Measurements from ENCODE around the gene RAD18.

Gene RAD18

DNA sequence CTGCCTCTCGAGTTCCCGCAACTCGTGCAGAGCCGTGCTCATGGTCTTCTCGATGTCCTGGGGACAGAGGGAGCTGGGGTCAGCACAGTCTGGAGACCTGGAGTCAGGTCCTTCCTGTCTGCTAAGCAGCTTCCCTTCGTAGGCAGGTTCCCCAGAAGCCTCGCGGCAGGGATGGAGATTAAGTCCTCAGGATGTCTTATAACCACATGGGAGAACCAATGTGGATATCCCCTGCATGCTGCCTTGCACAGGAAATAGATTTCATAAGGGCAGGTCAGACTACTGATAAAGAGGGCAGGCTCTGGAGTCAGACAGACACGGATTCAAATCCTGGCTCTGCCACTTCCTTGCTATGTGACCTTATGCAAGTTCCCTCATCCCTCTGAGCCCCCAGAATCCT, 22.6 kb upstream of the RAD18 start:
- no peak for DNase-seq (ENCODE audit: low read depth)

DNA sequence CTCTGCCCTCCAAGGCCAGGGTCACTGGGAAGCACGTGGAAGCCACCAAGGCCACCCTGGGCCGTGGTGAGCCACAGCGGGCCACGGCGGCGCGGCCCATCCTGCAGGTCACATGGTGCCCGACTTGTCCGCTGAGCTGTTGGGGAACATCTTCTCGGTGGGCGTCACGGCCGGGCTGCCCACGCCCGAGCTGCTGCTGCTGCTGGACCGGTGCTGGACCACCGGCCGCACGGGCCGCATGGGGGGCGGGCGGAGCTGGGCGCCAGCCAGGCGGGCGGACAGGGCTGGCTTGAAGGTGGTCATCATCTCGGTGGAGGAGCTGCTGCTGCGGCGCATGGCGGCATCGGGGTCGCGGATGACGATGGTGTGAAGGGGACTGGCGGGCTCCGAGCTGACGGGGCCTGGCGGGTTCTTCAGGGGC, 22.1 kb upstream of the RAD18 start:
- DNase-seq (ENCODE audit: low read depth) = no peak

DNA sequence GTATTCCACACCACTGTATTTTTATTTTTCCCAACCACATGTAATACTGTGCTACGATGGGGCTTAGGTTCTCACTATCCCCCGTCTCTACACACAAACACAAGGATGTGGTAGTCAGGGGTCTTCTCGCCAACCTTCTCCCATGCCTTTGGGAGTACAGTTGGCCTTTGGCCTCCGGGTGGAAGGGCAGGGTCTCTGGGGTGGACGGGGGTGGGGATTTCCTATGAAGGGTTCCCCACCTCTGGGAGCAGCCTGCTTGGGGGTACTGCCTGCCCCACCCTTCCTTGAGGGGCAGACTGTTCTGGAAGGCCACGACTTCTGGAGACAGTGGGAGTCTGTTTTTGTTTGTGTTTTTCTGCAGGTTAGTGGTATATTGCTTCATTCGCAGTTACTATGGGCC, 21.3 kb upstream of the RAD18 start:
- DNase-seq (ENCODE audit: low read depth) = no peak

DNA sequence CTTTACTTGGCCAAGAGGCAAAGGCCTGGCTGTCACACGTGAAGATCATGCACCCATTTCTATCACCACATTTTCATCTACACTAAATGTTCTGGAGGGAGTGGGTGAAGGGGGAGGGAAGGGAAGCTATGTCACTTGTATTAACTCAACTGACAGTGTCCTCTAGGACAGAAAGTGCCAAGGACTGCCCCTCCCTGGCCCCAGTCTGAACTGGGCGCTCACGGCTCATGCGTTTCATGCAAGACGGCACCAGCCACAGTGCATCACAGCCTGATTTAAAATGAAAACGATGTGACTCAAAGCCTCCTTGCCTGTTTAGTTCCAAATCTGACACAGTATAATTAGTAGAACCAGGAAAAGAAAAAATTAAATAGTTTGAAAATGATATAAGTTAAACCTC, 20.8 kb upstream of the RAD18 start:
- DNase-seq (ENCODE audit: low read depth) = no peak

DNA sequence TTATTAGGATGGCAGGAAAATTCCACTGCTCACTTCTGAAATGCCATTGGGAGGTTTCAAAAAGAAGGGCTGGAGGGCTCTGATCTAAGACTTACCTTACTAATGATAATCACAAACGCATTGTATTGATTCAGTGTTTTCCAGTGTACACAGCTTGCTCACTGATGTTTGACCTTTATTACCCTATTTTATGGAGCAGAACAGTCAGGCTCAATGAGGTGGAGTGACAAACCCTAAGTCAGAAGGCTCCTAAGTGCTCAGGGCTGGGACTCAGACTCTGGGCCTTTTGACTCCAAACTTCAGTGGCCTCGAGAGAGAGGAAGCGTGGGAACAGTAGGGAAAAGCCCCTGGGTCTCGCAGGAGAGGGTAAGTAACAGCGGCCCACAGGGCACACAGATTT, 20.3 kb upstream of the RAD18 start:
- DNase-seq (ENCODE audit: low read depth) = no peak

DNA sequence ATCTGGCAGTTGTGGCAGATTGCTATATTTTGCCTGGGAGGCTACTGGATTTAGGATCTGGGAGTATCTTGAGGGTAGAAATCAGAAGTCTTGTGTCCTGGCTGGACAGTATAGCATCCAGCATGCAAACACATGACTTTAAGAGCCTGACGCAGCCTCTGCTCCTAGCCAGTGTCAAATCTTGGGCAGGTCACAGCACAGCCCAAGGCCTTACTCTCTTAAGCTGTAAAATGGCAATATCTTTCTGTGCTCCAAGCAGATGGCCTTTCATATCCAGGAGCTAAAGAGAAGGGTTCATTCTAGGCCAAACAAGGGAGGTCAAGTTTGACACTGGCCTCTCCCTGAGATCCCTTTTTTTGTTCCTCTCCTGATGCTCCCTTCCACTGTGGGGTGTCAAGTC, 19.8 kb upstream of the RAD18 start:
- DNase-seq (ENCODE audit: low read depth) = no peak

DNA sequence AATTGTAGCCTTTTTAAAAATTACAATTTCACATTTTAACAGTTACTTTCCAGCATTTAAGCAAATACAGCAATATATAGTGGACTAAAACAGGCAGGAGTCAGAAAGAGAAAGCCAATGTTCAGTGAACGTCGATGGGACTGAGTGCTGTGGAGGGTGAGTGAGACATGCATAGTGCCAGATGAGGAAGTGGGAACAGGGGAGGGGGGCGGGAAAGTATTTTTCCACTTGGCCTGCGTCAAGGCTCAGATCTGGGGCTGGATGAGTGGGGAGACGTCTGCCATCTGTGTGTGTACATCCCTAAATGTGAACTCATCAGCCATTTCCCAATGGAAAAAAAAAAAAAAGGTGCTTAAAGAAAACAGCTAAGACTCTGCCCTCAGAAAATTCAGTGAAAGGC, 19.2 kb upstream of the RAD18 start:
- DNase-seq (ENCODE audit: low read depth) = no peak

DNA sequence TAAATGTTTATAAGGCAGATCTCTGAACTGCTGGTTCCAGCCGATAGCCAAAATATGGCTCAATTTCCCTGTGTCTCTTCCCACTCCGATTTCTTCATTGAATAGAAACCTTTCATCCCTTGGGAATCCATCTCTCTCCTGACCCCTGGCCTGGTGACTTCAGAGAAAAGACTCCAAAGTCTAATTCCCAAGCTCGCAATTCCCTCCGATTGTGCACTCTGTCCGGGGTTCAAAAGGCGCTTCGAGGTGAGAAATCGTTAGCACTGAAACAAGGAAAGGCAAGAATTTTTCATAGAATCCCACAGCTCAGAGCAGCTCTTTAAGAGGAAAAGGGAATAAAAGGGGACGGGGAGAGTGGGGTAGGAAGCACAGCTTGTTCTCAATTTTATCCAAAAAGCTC, 18.4 kb upstream of the RAD18 start:
- DNase-seq (ENCODE audit: low read depth) = no peak

DNA sequence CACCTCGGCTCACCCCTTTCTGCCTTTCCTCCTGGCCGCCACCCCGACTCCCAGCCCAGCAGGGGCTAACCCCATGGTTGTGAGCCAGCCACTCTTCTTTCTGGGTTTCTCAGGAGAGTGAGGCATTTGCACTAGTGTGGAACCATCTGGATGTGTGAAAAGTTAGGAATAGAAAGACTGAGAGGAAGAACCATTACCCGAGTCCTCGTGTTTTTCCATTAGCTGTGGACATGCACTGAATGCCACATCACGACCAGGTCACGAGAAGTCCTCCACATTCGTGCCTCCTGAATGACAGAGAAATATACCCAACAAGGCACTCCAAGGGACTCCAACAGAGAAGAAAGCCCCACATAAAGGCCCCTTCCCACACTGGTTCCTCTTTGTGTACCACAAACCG, 18.0 kb upstream of the RAD18 start:
- no peak for DNase-seq (ENCODE audit: low read depth)

DNA sequence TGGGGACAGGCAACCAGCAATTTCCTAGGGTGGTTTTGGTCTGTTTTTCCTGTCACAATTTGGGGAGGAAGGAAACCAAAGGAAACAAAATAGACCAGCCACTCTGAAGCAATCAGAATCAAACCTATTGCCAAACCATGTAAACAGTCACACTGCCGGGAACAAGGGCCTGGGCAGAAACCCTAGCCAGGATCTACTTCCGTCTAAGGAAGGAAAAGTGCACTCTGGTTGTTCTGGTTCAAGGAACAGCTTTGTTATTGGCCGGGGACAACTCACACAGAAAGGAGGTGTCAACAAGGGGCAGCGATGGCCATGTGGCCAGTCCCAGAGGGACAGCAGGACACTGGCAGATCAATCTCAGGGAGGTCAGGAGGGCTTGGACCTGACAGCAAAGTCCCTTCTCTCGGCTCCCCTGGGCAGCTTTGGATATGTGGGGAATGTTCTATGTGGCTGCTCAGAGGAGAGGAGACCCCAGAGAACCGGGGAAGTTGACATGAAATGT, 17.5 kb upstream of the RAD18 start:
- DNase-seq (ENCODE audit: low read depth) = no peak

DNA sequence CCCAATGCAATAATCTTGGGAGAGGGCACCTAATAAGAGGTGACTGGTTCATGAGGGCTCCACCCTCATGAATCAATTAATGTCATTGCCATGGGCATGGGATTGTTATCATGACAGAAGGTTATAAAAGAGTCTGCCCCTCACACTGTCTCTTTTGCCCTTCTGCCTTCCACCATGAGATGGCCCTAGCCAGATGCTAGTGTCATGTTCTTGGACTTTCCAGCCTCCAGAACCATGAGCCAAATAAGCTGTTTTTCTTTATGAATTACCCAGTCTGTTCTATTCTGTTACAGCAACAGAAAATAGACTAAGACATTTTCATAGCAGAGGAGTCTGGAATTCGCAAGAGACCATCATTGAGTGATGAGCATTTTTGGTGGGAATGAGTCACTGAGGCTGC, 16.0 kb upstream of the RAD18 start:
- no peak for DNase-seq (ENCODE audit: low read depth)

DNA sequence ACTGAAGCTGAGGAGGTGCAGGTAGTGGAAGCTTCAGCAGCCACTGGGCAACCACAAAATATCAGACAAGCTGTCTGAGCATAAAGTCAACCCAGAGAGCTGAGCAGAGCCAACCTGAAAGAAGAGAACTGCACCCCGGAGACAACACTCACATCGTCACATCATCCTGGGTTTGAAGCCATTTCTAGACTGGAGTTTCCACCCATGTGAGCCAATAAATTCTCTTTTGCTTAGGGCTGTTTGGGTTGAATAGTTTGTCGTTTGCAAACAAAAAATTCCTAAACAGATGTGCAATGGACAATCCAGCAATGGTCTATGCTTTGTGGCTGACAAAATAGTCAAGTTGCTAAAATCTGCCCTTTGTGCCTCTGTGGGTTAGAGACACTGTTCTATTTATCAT, 15.3 kb upstream of the RAD18 start:
- no peak for DNase-seq (ENCODE audit: low read depth)

DNA sequence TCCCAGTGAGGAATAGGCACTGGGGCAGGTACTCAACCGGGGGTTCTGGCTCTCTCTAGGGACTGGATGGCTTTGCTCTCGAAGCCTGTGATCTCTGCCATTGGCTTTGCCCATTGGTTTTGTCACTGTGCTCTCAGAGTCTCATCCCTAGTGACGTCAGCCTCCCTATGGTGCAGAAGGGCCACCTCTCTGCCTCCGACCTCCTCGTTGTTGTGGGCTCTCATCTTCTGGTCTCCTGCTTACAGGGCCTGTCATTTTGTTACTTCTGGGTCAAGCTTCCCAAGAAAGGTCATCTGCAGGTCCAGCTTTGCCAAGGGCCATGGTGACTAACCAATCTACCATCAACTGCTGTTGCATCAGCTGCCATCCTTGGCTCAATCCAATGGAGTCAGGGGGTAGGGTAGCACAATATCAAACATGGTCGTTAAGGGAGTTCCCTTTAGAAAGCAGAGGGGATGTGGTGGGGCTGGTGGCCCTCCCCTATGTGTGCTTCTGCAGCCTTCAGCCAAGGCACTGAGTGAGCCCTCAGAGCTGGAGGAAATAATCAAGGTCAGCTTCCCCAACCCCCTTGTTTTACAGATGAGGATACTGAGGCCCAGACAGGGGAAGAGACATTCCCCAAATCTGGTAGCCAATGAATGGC, 13.4 kb upstream of the RAD18 start:
- no peak for DNase-seq (ENCODE audit: low read depth)

DNA sequence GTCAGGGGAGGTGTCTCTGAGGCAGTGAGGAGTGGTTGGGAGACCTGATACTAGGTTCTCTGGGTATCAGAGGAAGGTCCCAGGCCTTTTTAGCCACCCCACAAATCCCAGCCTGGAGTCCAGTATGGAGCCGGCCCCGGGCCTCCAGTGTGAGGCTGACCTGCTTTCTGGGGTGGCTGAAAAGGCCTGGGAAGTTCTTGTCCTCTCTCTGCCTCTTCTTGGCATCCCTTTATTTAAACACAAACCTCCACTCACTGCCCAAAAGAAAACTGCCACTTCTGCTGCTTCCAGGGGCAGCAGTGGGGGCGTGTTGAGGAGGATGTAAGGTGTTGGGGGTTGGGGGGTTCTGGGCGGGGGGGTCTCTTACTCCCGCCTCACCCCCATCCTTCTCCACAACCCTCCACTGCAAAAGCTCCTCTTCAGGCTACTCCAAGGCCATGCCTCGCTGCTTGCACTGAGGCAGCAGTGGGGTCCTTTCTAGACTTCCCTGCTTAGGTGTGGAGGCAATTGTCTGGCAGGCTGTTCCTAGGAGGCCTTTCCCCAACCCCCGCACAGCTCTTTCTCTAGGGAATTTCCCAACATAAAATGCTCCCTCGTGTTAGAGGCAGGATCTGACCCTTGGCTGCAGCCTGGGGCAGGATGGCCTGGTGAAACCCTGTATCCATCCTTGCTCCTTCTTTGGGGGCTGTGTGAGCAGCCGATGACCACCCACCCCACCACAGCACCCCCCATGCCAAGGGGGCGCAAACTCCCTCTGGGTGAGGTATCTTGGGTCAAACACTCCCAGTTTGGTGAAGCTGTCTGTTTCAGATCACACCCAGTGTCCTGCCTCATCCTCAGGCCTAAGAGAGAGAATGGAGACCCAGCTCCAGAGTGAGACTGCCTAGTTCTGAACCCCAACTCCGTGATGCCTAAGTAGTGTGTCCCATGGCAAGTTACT, 12.1 kb upstream of the RAD18 start:
- no peak for DNase-seq (ENCODE audit: low read depth)

DNA sequence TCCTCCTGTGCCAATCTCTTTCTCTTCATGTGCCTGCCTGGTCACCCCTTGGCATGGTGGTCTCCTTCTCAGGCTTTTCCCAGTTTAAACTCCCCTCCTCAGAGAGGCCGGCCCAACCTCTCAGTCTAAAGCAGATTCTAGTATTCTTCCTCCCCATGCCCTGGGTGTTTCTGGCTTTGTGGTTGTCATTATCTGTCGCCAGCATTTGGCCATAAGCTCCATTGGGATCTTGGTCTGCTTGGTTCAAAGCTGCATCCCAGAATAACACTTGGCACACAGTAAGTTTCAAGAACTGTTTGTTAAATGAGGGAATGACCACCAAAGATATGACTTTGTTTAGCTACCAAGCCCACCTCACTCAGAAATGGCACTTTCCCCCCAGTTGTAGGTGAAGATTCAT, 11.2 kb upstream of the RAD18 start:
- DNase-seq (ENCODE audit: low read depth) = no peak

DNA sequence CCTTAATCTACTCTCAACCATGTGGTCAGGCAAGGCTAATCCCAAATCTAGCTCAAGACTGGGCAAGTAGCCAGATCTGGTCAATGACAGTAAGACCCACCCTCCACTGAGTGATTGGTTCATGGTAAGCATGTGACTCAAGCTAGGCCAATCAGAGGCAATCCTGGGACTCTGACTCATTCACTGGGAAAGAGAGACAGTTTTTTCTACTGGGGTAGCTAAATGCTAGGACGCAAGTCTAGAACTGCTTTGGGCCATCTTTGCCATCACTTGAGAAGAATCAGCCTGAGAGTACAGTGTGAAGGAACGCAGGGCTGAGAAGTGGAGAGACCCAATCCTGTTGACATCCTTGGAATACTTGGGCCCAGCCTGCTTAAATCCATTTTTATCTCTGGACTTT, 9.4 kb upstream of the RAD18 start:
- no peak for DNase-seq (ENCODE audit: low read depth)

DNA sequence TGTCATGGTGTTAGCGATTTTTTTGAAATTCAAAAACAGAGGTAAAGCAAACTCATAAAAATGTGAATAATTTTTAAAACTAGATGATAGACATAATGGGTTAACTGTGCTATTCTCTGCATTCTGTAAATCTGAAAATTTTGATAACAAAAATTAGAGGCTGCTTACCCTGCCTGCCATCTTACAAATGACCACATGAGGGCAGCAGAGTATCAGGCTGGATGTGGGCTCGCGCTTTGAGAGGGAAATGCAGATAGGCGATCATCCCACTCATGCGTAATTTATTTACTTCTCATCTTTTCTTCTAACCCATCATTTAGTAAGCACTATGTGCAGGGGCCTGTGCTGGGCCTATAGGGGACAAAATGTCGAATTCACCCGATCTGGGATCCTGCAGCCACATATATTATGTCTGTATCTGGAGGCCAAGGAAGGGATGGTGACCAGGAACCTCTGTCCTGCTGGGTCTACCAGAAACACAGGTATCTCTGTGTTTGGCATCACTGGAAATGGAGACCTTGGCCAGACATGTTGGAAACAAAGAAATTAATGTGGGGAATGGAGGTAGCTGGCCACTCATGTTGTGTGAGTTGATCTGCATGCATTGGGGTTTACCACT, 7.8 kb upstream of the RAD18 start:
- peak; percentile 27 for DNase-seq (ENCODE audit: low read depth)

DNA sequence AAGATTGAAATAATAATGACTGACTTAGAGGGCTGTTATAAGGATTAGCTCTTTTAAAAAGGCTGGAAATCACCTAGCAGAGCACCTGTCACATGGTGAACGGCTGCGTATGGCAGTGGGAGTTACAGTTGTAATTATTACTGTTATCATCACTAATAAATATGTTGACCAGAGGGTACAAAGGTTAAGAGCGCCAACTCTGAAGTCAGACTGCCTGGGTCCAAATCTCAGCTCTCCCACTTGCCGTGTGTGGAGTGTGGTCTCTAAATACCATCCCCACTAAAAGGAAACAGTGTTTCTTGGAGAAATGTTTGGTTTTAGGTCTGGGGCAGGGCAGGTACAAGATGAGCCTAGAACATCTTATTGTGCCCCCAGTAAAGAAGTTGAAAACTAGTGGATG, 6.0 kb upstream of the RAD18 start:
- no peak for DNase-seq (ENCODE audit: low read depth)

DNA sequence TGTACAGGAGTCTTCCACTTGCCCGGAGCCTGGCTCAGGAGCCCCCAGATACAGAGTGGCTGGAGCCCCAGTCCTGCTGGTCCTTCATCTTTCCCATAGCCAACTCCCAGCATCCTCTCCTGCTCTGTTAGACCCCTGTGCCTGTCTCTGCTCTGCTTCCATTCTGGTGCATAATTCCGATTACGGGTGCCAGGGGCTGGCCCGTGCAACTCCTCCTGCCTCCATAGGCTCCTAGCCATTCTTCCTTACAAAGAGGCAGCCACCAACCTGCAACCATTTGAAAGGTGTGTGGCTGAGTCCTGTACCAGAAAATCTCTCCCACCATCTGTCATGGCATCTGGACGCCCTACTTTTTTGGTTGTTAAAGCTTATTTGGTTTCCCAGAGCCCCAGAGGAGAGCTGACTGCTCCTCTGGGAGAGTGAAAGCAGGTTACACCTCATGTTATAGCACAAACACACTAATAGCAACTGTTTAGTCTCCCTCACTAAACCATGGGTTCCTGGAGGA, 5.2 kb upstream of the RAD18 start:
- no peak for DNase-seq (ENCODE audit: low read depth)

DNA sequence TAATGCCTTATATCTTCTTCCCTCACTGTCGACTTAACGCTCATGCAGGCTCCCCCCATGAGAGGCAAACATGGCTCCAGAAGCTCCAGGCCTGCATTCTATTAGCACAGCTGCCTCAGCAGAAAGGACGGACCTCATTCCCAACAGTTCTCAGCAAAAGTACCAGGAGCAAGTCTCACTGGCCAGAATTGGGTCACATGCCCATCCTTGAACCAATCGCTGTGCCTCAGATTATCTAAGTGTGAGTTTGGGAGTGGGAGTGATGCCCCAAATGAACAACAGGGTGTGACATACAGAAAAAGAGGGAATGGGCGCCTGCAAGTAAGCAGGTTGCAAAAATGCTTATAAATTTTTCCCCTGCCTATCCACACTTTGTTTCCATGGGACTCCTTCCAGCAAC, 4.3 kb upstream of the RAD18 start:
- DNase-seq (ENCODE audit: low read depth) = no peak

DNA sequence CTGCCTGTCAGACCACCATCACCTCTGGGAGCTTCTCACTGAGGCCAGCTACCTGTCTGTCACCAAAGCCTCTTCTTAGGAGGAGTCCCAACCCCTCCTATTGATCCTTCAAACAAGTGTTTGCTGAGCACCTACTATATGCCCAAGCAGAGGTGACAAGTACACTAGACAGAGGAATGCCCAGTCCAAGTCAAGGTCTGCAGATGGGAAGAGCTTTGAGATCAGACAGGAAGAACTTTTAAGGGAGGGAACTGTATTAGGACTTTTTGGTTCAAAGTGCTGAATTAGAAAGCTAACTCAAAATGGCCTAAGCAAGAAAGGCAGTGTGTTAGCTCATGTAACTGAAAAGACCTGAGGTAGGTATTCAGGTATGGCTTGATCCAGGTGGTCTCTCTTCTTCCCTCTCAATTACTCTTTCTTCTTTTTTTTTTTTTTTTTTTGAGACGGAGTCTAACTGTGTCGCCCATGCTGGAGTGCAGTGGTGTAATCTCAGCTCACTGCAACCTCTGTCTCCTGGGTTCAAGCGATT, 3.6 kb upstream of the RAD18 start:
- DNase-seq (ENCODE audit: low read depth) = no peak

DNA sequence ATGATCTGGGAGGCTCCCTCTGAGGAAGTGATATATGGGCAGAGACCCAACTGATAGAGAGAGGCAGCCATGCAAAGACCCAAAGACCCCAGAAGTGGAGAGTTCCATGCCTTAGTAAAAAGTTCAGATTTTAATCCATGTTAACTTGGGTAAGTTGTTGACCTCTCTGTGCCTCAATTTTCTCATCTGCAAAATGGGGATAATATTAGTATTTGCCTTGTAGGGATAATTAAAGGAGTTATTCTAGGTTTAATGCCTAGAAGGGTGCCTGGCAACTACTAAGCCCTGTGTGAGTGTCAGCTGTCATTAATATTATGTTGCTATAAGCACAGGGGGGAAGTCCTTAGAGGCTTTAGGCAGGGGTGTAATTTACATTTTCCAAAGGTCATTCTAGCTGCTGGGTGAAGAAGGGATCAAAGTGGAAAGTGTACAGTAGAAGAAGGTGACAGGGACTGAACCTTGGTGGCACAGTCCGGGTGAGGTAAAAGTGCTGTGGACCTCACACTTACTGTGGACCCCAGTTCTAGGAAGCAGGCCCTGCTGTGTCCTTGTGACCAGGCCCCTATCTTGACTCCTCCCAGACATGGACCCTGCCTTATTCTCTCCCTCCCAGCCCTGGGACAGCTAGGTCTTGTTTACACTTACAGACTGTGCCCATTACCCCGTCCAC, 3.0 kb upstream of the RAD18 start:
- DNase-seq (ENCODE audit: low read depth) = no peak

Measured in stimulated activated CD8-positive, alpha-beta memory T cell treated with anti-CD3 and anti-CD28 coated beads, Interleukin-12 subunit alpha, Interleukin-12 subunit beta, amount 100 ng/mL, for 4 hours (primary cell).